IMR-90 (cell line): ENCODE results near the gene SERPINA3. TPM values are rescaled to one million over a fixed set of nuclear protein-coding genes. Genes with fewer than 3 reads are reported as not detected.

Source experiments
- ATAC-seq: fragments of 200-7000 bp; cut with Tn5 transposase; 2 replicates; pipeline ENCODE4 v1.9.1; 2020; ENCODE audit warnings: low read depth, mild to moderate bottlenecking, moderate library complexity
- BruUV-seq: library from RNA; stranded (reverse); fragments of 400-500 nt; replicated peaks from 2 replicates; lab custom pipeline; 2021; lab: Mats Ljungman, UMichigan
- CTCF ChIA-PET: fragments of 300-600 bp; formaldehyde crosslinking; extraction: SDS; loops from one replicate; lab custom pipeline; 2021; ENCODE audit warnings: antibody characterized with exemption; lab: Yijun Ruan, JAX
- POLR2A ChIA-PET: fragments of 300-600 bp; sonication (Branson Sonifier 250); formaldehyde crosslinking; loops from one replicate; lab custom pipeline; 2022; ENCODE audit warnings: antibody characterized with exemption; ENCODE audit not compliant: unreplicated experiment; lab: Charles Lee
- DNase-seq: peaks from one replicate; pipeline ENCODE4 v3.0.0; 2013
- H2AFZ ChIP-seq: replicated peaks from 2 replicates; pipeline ENCODE3; 2013; ENCODE audit warnings: low read length, mild to moderate bottlenecking; ENCODE audit not compliant: poor library complexity
- H2AK5ac ChIP-seq: 2 replicates; pipeline ENCODE4 v1.6.1; 2013; ENCODE audit warnings: low read depth, low read length, inconsistent platforms
- H2AK9ac ChIP-seq: replicated peaks from 2 replicates; pipeline ENCODE3; 2013; ENCODE audit warnings: mild to moderate bottlenecking, low read depth, low read length, moderate library complexity; ENCODE audit not compliant: poor library complexity
- H2BK120ac ChIP-seq: 2 replicates; pipeline ENCODE4 v1.6.1; 2013; ENCODE audit warnings: low read depth, low read length, inconsistent platforms
- H2BK15ac ChIP-seq: 3 replicates; pipeline ENCODE4 v1.6.1; 2013; ENCODE audit warnings: low read depth, low read length, inconsistent platforms
- H2BK20ac ChIP-seq: 2 replicates; pipeline ENCODE4 v1.6.1; 2013; ENCODE audit warnings: low read depth, mild to moderate bottlenecking, inconsistent platforms, low read length, moderate library complexity
- H2BK5ac ChIP-seq: 2 replicates; pipeline ENCODE4 v1.6.1; 2013; ENCODE audit warnings: mild to moderate bottlenecking, low read depth, low read length, inconsistent platforms; ENCODE audit not compliant: poor library complexity, severe bottlenecking
- H3K14ac ChIP-seq: replicated peaks from 2 replicates; pipeline ENCODE4 v1.6.1; 2013; ENCODE audit warnings: low read depth, low read length, inconsistent platforms
- H3K18ac ChIP-seq: 2 replicates; pipeline ENCODE4 v1.6.1; 2013; ENCODE audit warnings: low read depth, low read length, control low read depth
- H3K23ac ChIP-seq: 2 replicates; pipeline ENCODE4 v1.6.1; 2013; ENCODE audit warnings: low read depth, low read length, inconsistent platforms
- H3K27ac ChIP-seq: 2 replicates; pipeline ENCODE4 v1.5.1; 2013; ENCODE audit warnings: mild to moderate bottlenecking, control low read depth, low read length; ENCODE audit not compliant: insufficient read depth
- H3K27me3 ChIP-seq: 2 replicates; pipeline ENCODE4 v1.6.1; 2013; ENCODE audit warnings: low read length; ENCODE audit not compliant: control insufficient read depth, insufficient read depth
- H3K36me3 ChIP-seq: 2 replicates; pipeline ENCODE4 v1.6.1; 2013; ENCODE audit warnings: low read length, mixed read lengths; ENCODE audit not compliant: control insufficient read depth, insufficient read depth
- H3K4ac ChIP-seq: 2 replicates; pipeline ENCODE4 v1.6.1; 2013; ENCODE audit warnings: low read depth, low read length, inconsistent platforms
- H3K4me1 ChIP-seq: 2 replicates; pipeline ENCODE4 v1.6.1; 2013; ENCODE audit warnings: low read length, mixed read lengths; ENCODE audit not compliant: control insufficient read depth, insufficient read depth
- H3K4me2 ChIP-seq: 2 replicates; pipeline ENCODE4 v1.6.1; 2013; ENCODE audit warnings: low read depth, mild to moderate bottlenecking, control low read depth, low read length, moderate library complexity
- H3K4me3 ChIP-seq: 2 replicates; pipeline ENCODE4 v1.5.1; 2013; ENCODE audit warnings: low read depth, mild to moderate bottlenecking, control low read depth, low read length, moderate library complexity; ENCODE audit not compliant: insufficient read depth
- H3K56ac ChIP-seq: 2 replicates; pipeline ENCODE4 v1.6.1; 2013; ENCODE audit warnings: low read length, inconsistent platforms; ENCODE audit not compliant: insufficient read depth; ENCODE audit errors: extremely low read depth
- H3K79me1 ChIP-seq, 2 experiments: 2 replicates each; pipeline ENCODE4 v1.6.1; 2013; ENCODE audit warnings: low read length in 2 of 2, inconsistent platforms in 1 of 2, low read depth in 1 of 2
- H3K9ac ChIP-seq: 2 replicates; pipeline ENCODE4 v1.6.1; 2013; ENCODE audit warnings: low read depth, low read length, control low read depth
- H3K9me1 ChIP-seq: 2 replicates; pipeline ENCODE4 v1.6.1; 2013; ENCODE audit warnings: low read length, inconsistent platforms; ENCODE audit not compliant: insufficient read depth
- H3K9me3 ChIP-seq: 2 replicates; pipeline ENCODE4 v1.6.1; 2013; ENCODE audit warnings: low read length; ENCODE audit not compliant: control insufficient read depth, insufficient read depth
- H4K20me1 ChIP-seq: 2 replicates; pipeline ENCODE4 v1.6.1; 2013; ENCODE audit warnings: low read length, inconsistent platforms; ENCODE audit not compliant: insufficient read depth
- H4K5ac ChIP-seq: 2 replicates; pipeline ENCODE4 v1.6.1; 2013; ENCODE audit warnings: mild to moderate bottlenecking, low read depth, low read length, control low read depth
- H4K8ac ChIP-seq, 2 experiments: 2 replicates each; pipeline ENCODE4 v1.6.1; 2013; ENCODE audit warnings: low read depth in 2 of 2, low read length in 2 of 2, control low read depth in 1 of 2, inconsistent platforms in 1 of 2
- H4K91ac ChIP-seq: 2 replicates; pipeline ENCODE4 v1.6.1; 2013; ENCODE audit warnings: low read depth, low read length, inconsistent platforms; ENCODE audit not compliant: insufficient read depth
- MXI1 ChIP-seq: IDR thresholded peaks from 2 replicates; pipeline ENCODE4 v1.6.1; 2012; ENCODE audit warnings: low read depth, mild to moderate bottlenecking, low read length, moderate library complexity, borderline replicate concordance
- SMC3 ChIP-seq: fragments of 150-350 bp; IDR thresholded peaks from 2 replicates; pipeline ENCODE4 v1.6.1; 2016; ENCODE audit warnings: low read depth, mild to moderate bottlenecking, antibody characterized with exemption, low read length, moderate library complexity
- WGBS, 2 experiments: methylation state at CpG; one replicate each; pipeline versions ENCODE4 v1.1.5 to v1.1.7; 2013; ENCODE audit warnings: missing lambda C conversion rate in 2 of 2; ENCODE audit not compliant: insufficient read length in 1 of 2; ENCODE audit errors: extremely low coverage in 2 of 2; 5-methylcytosine and 5-hydroxymethylcytosine counted together
- dilution Hi-C: fragments of 300-500 bp; cut with HindIII; formaldehyde crosslinking; loops from one replicate; pipeline ENCODE4 v1.14.3; 2018; ENCODE audit warnings: low sequenced_read_pairs; ENCODE audit not compliant: unreplicated experiment
- in situ Hi-C: fragments of 300-500 bp; cut with MboI; formaldehyde crosslinking; loops from 3 replicates; pipeline ENCODE4 v1.14.3; 2019; ENCODE audit warnings: low sequenced_read_pairs, inconsistent platforms, mixed read lengths
- intact Hi-C: fragments of 100-400 bp; cut with micrococcal nuclease; formaldehyde crosslinking; loops from 2 replicates; pipeline ENCODE4 v1.10.0; 2022
- polyA plus RNA-seq, 3 experiments: library from polyadenylated mRNA; depleted of rRNA; stranded (reverse); fragments of >200 nt; gene quantifications; 2 replicates each; pipeline ENCODE4 v1.2.3, GENCODE V29; 2012; ENCODE audit warnings: low replicate concordance in 1 of 3
- total RNA-seq: library from RNA; depleted of rRNA; stranded (reverse); fragments of >200 nt; gene quantifications from 2 replicates; pipeline ENCODE4 v1.2.3, GENCODE V29; 2012

Gene SERPINA3
- total and polyA plus RNA-seq, 2 of the 4 experiments (the other 2 are of a cell fraction), result 0.36 to 0.48 TPM

DNA sequence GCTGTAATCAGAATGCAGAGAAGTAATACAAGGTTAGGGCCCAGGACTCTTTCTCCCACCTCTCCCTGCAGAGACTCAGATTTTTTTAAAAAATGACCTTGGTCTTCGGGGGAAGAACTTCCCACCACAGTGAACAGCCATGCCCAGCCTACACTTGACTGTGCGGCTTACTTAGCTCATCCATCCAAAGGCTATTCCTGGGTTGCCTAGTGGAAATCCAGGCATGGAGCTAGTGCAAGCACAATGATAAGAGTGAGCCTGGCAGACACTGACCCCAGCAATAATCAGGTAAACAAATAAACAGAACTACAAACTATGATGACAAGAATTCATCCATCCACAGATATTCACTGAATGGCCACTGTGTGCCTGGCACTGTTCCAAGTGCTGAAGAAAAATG lies 16.3 kb upstream of the SERPINA3 start:
- no peak for TF ChIP-seq MXI1
- TF ChIP-seq SMC3, result no peak
- dilution Hi-C loops (no loop called here), intact Hi-C loops (no loop called here), in situ Hi-C loops (no loop called here)
- ChIA-PET POLR2A (no interaction called here), CTCF (no interaction called here)
- Histone ChIP-seq H3K36me3 (no peaks in the 10 kb centered on the region), H3K18ac (no peak overlapping the region), H3K79me1 (no peaks in the 10 kb centered on the region), H3K4me2 (no peak overlapping the region), H3K4me3 (no peak overlapping the region), H2BK20ac (no peak overlapping the region), H3K4me1 (peaks cover 15% of the 10 kb centered on the region), H4K8ac (no peak overlapping the region), H3K27me3 (peaks cover 2% of the 10 kb centered on the region), H2BK5ac (no peak overlapping the region), H2BK15ac (no peak overlapping the region), H3K27ac (no peak overlapping the region), H2AK5ac (no peak overlapping the region), H4K91ac (no peak overlapping the region), H3K4ac (no peak overlapping the region), H3K23ac (no peak overlapping the region), H4K5ac (no peak overlapping the region), H3K56ac (no peak overlapping the region), H3K9me1 (peaks cover 7% of the 10 kb centered on the region; the same call in 1 of the 2 replicates), H2BK120ac (no peak overlapping the region), H3K9ac (no peak overlapping the region), H2AK9ac (no peak overlapping the region), H4K20me1 (no peaks in the 10 kb centered on the region), H3K14ac (no peak overlapping the region), H2AFZ (no peak overlapping the region), H3K9me3 (no peaks in the 10 kb centered on the region)
- ATAC-seq (no peak), DNase-seq (no peak)
- 17% methylated on average over 1 of the region's 2 CpGs; no CpG with 5 or more reads in 1 of the 2 experiments for WGBS, 2 experiments
- BruUV-seq, result no TSS peak
